Lower lobe of right lung (tissue), 2 donors: ENCODE results near the gene VSNL1. TPM values are rescaled to one million over a fixed set of nuclear protein-coding genes. Genes with fewer than 3 reads are reported as not detected.

Experiments used
- ATAC-seq, 2 donors: fragments of 200-7000 bp; cut with Tn5 transposase; one replicate each; pipeline ENCODE4 v1.9.1; 2020 to 2022; ENCODE audit warnings: mild to moderate bottlenecking in 2 of 2, moderate library complexity in 2 of 2
- DNase-seq: peaks from one replicate; pipeline ENCODE4 v3.0.0-alpha.2; 2020
- H3K27ac ChIP-seq: fragments of 200-600 bp; one replicate; pipeline ENCODE4 v1.8.0; 2022
- H3K27me3 ChIP-seq: fragments of 200-600 bp; one replicate; pipeline ENCODE4 v1.8.0; 2022; ENCODE audit warnings: low read depth
- H3K36me3 ChIP-seq: fragments of 200-600 bp; one replicate; pipeline ENCODE4 v1.8.0; 2022; ENCODE audit warnings: mild to moderate bottlenecking
- H3K4me1 ChIP-seq: fragments of 200-600 bp; one replicate; pipeline ENCODE4 v1.8.0; 2022
- H3K4me3 ChIP-seq: fragments of 200-600 bp; one replicate; pipeline ENCODE4 v1.8.0; 2022; ENCODE audit warnings: mild to moderate bottlenecking
- H3K9me3 ChIP-seq: fragments of 200-600 bp; one replicate; pipeline ENCODE4 v1.8.0; 2022
- intact Hi-C: fragments of 100-400 bp; cut with DNase I; formaldehyde crosslinking; loops from one replicate; pipeline ENCODE4 v1.11.0; 2022
- total RNA-seq: library from RNA; stranded (reverse); fragmentation: NEBNext Ultra II Directional; extraction: Animal tissue kit (Norgen Biotek cat#: 25700); gene quantifications from one replicate; pipeline ENCODE4 v1.2.1, GENCODE V29; 2021
- TF ChIP-seq, protein P1 (sequence below): fragments of 200-600 bp; IDR thresholded peaks from one replicate; pipeline ENCODE4 v1.8.0; 2022; ENCODE audit warnings: antibody characterized with exemption, mild to moderate bottlenecking
- donor health status: DM: no; HTN: yes; CAD: no; lungs with severe emphysema.

Gene VSNL1
- total RNA-seq, 1 donor from 2014 or later: 1.6 TPM

DNA sequence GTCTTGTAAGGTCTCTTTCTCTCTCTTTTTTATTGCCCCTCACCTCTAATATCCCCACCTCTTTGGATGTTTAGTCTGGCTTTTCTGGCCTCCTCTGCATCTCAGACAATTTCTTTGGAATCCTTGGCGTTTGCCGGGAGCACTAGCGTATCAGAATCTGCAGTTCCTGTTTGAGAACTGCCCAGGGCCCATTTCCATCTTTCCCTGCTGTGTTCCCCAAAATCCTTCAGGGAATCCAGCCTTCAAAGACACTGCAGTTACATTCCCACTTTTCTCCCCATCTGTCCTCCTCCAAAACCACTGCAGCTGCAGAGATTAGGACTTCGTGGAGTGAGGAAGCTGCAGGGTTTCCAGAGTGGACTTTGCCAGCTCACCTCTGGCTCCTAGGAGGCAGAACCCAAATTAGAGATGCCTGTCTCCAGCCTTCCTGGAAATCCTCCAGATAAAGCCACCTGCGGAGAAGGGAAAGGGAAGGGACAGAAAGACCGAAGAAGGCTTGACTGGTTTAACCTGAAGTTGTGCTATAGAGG, 2.7 kb downstream of the VSNL1 start:
- DNase-seq (no peak), ATAC-seq (no peak)
- intact Hi-C loops: no loop called here
- Histone ChIP-seq H3K9me3 (no peaks in the 10 kb centered on the region), H3K4me3 (no peak overlapping the region), H3K36me3 (no peaks in the 10 kb centered on the region), H3K27me3 (peaks cover 54% of the 10 kb centered on the region), H3K4me1 (peaks cover 5% of the 10 kb centered on the region), H3K27ac (no peak overlapping the region)
- TF ChIP-seq, protein P1, sequence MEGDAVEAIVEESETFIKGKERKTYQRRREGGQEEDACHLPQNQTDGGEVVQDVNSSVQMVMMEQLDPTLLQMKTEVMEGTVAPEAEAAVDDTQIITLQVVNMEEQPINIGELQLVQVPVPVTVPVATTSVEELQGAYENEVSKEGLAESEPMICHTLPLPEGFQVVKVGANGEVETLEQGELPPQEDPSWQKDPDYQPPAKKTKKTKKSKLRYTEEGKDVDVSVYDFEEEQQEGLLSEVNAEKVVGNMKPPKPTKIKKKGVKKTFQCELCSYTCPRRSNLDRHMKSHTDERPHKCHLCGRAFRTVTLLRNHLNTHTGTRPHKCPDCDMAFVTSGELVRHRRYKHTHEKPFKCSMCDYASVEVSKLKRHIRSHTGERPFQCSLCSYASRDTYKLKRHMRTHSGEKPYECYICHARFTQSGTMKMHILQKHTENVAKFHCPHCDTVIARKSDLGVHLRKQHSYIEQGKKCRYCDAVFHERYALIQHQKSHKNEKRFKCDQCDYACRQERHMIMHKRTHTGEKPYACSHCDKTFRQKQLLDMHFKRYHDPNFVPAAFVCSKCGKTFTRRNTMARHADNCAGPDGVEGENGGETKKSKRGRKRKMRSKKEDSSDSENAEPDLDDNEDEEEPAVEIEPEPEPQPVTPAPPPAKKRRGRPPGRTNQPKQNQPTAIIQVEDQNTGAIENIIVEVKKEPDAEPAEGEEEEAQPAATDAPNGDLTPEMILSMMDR: no peak

DNA sequence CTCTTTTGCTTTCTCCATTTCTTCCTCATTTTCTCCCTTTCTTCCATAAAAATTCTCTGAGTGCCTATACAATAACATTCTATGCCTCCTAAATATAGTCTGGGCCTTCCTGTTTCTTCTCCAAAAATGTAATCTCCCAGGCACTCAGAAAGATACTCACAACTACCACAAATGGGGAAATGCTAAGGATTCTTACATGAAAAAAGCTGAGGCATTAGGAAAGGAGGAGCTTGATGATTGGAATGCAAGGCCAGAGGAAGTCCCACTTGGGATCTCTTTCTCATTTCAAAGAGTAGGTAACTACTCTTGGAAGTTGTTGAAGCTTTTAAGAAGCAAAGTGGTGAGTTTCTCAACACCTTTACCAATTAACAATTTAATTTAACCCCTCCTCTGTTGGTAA, 3.4 kb downstream of the VSNL1 start:
- Histone ChIP-seq H3K9me3 (no peaks in the 10 kb centered on the region), H3K4me3 (no peak overlapping the region), H3K27me3 (peaks cover 47% of the 10 kb centered on the region), H3K36me3 (no peaks in the 10 kb centered on the region), H3K27ac (no peak overlapping the region), H3K4me1 (peaks cover 5% of the 10 kb centered on the region)
- TF ChIP-seq, protein P1: no peak
- DNase-seq (no peak), ATAC-seq (no peak)
- intact Hi-C loops: no loop called here

DNA sequence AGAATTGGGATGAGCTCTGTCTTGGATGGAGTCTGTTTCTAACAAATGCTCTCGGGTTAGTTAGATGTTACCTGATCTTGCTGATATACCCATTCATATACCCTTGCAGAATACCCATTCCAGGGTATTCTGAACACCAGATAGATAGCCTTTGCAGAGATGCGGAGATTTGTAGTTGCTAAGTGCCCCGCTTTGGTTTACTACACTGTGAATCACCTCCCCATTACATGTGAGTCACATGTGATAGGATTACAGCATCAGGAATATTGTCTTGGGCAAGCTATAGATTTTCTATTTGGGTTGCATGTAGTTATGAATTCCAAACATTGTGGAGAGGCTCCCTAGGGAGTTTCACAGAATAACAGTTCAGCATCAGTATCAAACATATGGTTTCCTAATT, 3.8 kb downstream of the VSNL1 start:
- H3K9me3 ChIP-seq: no peaks in the 10 kb centered on the region
- ATAC-seq (no peak), DNase-seq (no peak)
- TF ChIP-seq, protein P1: no peak
- peaks cover 43% of the 10 kb centered on the region for H3K27me3 ChIP-seq
- no peaks in the 10 kb centered on the region for H3K36me3 ChIP-seq
- peaks cover 5% of the 10 kb centered on the region for H3K4me1 ChIP-seq
- no peak overlapping the region for H3K27ac ChIP-seq
- H3K4me3 ChIP-seq: no peak overlapping the region
- intact Hi-C loops: no loop called here

DNA sequence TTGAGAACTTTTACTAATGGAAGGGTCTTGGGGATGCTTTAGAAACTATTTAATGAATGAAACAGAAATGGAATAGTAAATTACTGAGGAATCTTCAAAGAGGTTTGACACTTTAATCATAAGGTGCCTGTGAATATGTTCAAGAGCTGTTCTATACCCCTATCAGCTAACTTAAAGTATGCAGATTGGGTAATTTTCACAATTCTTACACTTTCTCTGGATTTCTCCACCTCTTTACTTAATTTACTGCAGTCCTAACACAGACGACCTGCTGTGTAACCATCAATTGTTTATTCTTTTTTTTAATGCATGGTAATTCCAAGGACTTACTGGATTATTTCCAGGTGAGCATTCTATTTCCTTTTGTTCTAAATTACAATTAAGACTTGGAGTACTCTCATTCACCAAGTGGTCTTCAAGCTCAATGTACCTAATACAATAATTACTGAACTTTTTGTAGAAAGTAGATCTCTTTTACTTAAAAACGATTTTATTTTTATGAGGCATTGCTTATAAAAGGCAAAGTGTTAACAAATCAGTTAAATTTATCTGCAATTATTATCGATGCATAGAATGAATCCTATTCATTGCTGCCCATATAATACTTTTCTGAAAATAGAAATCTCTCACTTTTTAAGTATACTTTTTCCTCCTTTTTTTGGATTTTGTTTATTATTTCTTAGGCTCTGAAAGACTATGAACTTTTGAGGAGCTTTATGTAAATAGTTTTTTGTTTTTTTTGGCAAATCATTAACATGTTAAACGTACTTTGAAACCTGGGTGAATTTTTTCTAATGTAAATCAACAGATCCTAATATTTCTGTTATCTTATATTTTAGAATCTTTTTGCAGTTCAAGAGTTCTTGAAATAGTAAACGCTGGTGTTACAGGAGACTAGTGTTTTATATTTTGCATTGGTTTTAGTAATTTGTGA, 5.5 kb downstream of the VSNL1 start:
- no peaks in the 10 kb centered on the region for H3K4me1 ChIP-seq
- H3K9me3 ChIP-seq: no peaks in the 10 kb centered on the region
- TF ChIP-seq, protein P1: no peak
- peaks cover 28% of the 10 kb centered on the region for H3K27me3 ChIP-seq
- no peak overlapping the region for H3K27ac ChIP-seq
- ATAC-seq (no peak), DNase-seq (no peak)
- intact Hi-C loops: no loop called here
- no peaks in the 10 kb centered on the region for H3K36me3 ChIP-seq
- H3K4me3 ChIP-seq: no peak overlapping the region

DNA sequence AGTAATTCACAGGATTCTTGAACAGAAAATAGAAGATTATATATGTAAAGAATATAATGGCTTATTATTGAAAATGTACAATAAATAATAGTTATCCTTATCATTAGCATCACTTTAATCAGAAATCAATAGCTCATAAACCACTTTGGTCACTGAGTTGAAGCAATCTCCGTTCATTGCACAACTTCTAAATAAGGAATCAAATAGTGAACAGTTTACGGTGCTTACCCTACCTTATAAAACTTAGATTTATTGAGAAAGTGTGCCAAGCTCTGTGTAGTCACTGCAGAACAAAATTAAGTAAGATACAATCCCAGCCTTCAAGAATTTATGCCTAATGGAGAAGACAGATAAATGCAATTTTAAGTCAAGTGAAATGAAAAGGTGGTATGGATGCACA, 6.7 kb downstream of the VSNL1 start:
- ATAC-seq: no peak
- DNase-seq: no peak

More for the DNA sequence above, 6.7 kb downstream of the VSNL1 start:
- Histone ChIP-seq H3K27me3 (peaks cover 17% of the 10 kb centered on the region), H3K9me3 (no peaks in the 10 kb centered on the region), H3K4me1 (no peaks in the 10 kb centered on the region), H3K27ac (no peak overlapping the region), H3K36me3 (no peaks in the 10 kb centered on the region), H3K4me3 (no peak overlapping the region)
- intact Hi-C loops: no loop called here
- TF ChIP-seq, protein P1: no peak
